B cell (primary cell): ENCODE results near the gene EXOC6B. TPM values are rescaled to one million over a fixed set of nuclear protein-coding genes. Genes with fewer than 3 reads are reported as not detected.

Source experiments
- ATAC-seq: fragments of 200-7000 bp; cut with Tn5 transposase; one replicate; pipeline ENCODE4 v1.10.0; 2021; ENCODE audit warnings: low read depth, mild to moderate bottlenecking, moderate number of reproducible peaks, moderate library complexity
- CTCF ChIA-PET: fragments of 350-600 bp; sonication (Branson Sonifier 250); formaldehyde crosslinking; loops from one replicate; lab custom pipeline; 2021; ENCODE audit warnings: antibody characterized with exemption, inconsistent platforms; lab: Charles Lee
- POLR2A ChIA-PET: fragments of 350-600 bp; sonication (Branson Sonifier 250); formaldehyde crosslinking; loops from one replicate; lab custom pipeline; 2021; ENCODE audit warnings: antibody characterized with exemption; lab: Charles Lee
- DNase-seq: peaks from one replicate; pipeline ENCODE4 v3.0.0; 2013
- H2AFZ ChIP-seq: 2 replicates; pipeline ENCODE4 v1.6.1; 2012; ENCODE audit warnings: mild to moderate bottlenecking, low read depth, low read length; ENCODE audit not compliant: insufficient read depth, poor library complexity, severe bottlenecking
- H3K27ac ChIP-seq, 2 donors: 1 replicate in 1 of 2; 2 replicates in 1 of 2; pipeline ENCODE4 v1.5.1; 2012 to 2013; ENCODE audit warnings: low read length in 2 of 2, mild to moderate bottlenecking in 2 of 2, moderate library complexity in 1 of 2
- H3K27me3 ChIP-seq, 4 experiments: fragments of 200-600 bp in 1 of 4; sonication (generic) in 1 of 4; replicated peaks in 1 of 4; 1 replicate in 2 of 4; 2 replicates in 2 of 4; pipeline versions ENCODE4 v1.6.1 to v1.7.0; 2013 to 2016; ENCODE audit warnings: low read length in 3 of 4, mild to moderate bottlenecking in 2 of 4, mixed read lengths in 1 of 4, moderate library complexity in 1 of 4; ENCODE audit not compliant: insufficient read depth in 4 of 4, control insufficient read depth in 3 of 4; ENCODE audit errors: control extremely low read depth in 1 of 4
- H3K36me3 ChIP-seq, 2 experiments: replicated peaks in 1 of 2; 1 replicate in 1 of 2; 2 replicates in 1 of 2; pipeline versions ENCODE4 v1.6.1 to v1.7.1; 2013; ENCODE audit warnings: low read length in 1 of 2; ENCODE audit not compliant: insufficient read depth in 2 of 2, control insufficient read depth in 1 of 2; ENCODE audit errors: control extremely low read depth in 1 of 2, extremely low read depth in 1 of 2
- H3K4me1 ChIP-seq, 2 donors: fragments of 200-600 bp in 1 of 2; sonication (generic) in 1 of 2; 1 replicate in 1 of 2; 2 replicates in 1 of 2; pipeline versions ENCODE4 v1.5.1 to v1.6.1; 2013 to 2017; ENCODE audit warnings: low read length in 2 of 2; ENCODE audit not compliant: control insufficient read depth in 2 of 2, insufficient read depth in 2 of 2
- H3K4me2 ChIP-seq: replicated peaks from 2 replicates; pipeline ENCODE3; 2012; ENCODE audit warnings: mild to moderate bottlenecking, low read depth, low read length; ENCODE audit not compliant: poor library complexity, severe bottlenecking
- H3K4me3 ChIP-seq, 5 experiments: fragments of 200-600 bp in 1 of 5; sonication (generic) in 1 of 5; 1 replicate in 3 of 5; 2 replicates in 2 of 5; pipeline versions ENCODE4 v1.5.1 to v1.7.0; 2011 to 2016; ENCODE audit warnings: low read length in 4 of 5, mild to moderate bottlenecking in 4 of 5, low read depth in 2 of 5, control low read depth in 1 of 5, moderate library complexity in 1 of 5; ENCODE audit not compliant: insufficient read depth in 1 of 5; ENCODE audit errors: control extremely low read depth in 1 of 5, extremely low read depth in 1 of 5
- H3K79me2 ChIP-seq: fragments of 200-600 bp; sonication (generic); one replicate; pipeline ENCODE4 v1.6.0; 2016; ENCODE audit warnings: low read length; ENCODE audit not compliant: control insufficient read depth, insufficient read depth
- H3K9ac ChIP-seq: fragments of 200-600 bp; sonication (generic); 2 replicates; pipeline ENCODE4 v1.6.1; 2017; ENCODE audit warnings: mild to moderate bottlenecking, low read length, moderate library complexity
- H3K9me3 ChIP-seq, 3 donors: one replicate each; pipeline versions ENCODE4 v1.6.1 to v1.7.1; 2013; ENCODE audit warnings: low read length in 2 of 3; ENCODE audit not compliant: control insufficient read depth in 2 of 3, insufficient read depth in 1 of 3; ENCODE audit errors: control extremely low read depth in 1 of 3
- H4K20me1 ChIP-seq: 2 replicates; pipeline ENCODE4 v1.6.0; 2012; ENCODE audit warnings: mild to moderate bottlenecking, low read length; ENCODE audit not compliant: insufficient read depth, control insufficient read depth, poor library complexity, severe bottlenecking
- H3K27ac Mint-ChIP-seq: one replicate; pipeline ENCODE4 v1.8.0; 2021; ENCODE audit warnings: mixed read lengths
- H3K27me3 Mint-ChIP-seq: one replicate; pipeline ENCODE4 v1.8.0; 2021; ENCODE audit warnings: mixed read lengths
- H3K4me1 Mint-ChIP-seq: one replicate; pipeline ENCODE4 v1.8.0; 2021; ENCODE audit warnings: mixed read lengths
- H3K4me3 Mint-ChIP-seq: one replicate; pipeline ENCODE4 v1.8.0; 2021; ENCODE audit warnings: mixed read lengths
- H3K9me3 Mint-ChIP-seq: one replicate; pipeline ENCODE4 v1.8.0; 2022; ENCODE audit warnings: mixed read lengths; ENCODE audit not compliant: insufficient read depth
- EZH2 ChIP-seq: IDR thresholded peaks from 2 replicates; pipeline ENCODE4 v1.6.1; 2012; ENCODE audit warnings: borderline replicate concordance, low read depth, mild to moderate bottlenecking, moderate library complexity, low read length; ENCODE audit not compliant: insufficient read depth, poor library complexity, severe bottlenecking
- WGBS: methylation state at CpG from one replicate; pipeline ENCODE4 v1.1.5; 2013; ENCODE audit warnings: missing lambda C conversion rate; ENCODE audit not compliant: insufficient coverage; 5-methylcytosine and 5-hydroxymethylcytosine counted together
- intact Hi-C: fragments of 100-400 bp; cut with micrococcal nuclease; formaldehyde crosslinking; loops from one replicate; pipeline ENCODE4 v1.10.0; 2022
- polyA plus RNA-seq: library from polyadenylated mRNA; depleted of rRNA; stranded (reverse); fragments of >200 nt; gene quantifications from 2 replicates; pipeline ENCODE4 v1.2.3, GENCODE V29; 2012
- total RNA-seq, 2 donors: library from RNA; stranded (reverse); fragments of 120-200 nt in 1 of 2; gene quantifications; 1 replicate in 1 of 2; 2 replicates in 1 of 2; pipeline versions ENCODE4 v1.2.3 to v1.2.4, GENCODE V29; 2013 to 2022
- TF ChIP-seq, protein P1 (sequence below): fragments of 200-600 bp; IDR thresholded peaks from one replicate; pipeline ENCODE4 v1.8.0; 2022; ENCODE audit warnings: antibody characterized with exemption, mild to moderate bottlenecking

EXOC6B gene
- total and polyA plus RNA-seq, 2 donors (not counting 1 experiment from before 2014, with no cell fraction given), result 4.8 to 22.6 TPM

GRCh38 chr2:72573232-72573631, 252.6 kb downstream of the EXOC6B start:
- H3K4me1 ChIP-seq, result no peaks in the 10 kb centered on the region
- ChIA-PET POLR2A (no interaction called here), CTCF (interaction anchor here (1.2 kb wide), 1 partner anchor 649 kb away, joined by 3 read pairs; no protein-coding TSS in a partner anchor)
- H3K79me2 ChIP-seq, result no peaks in the 10 kb centered on the region
- H3K27me3 ChIP-seq, result no peaks in the 10 kb centered on the region
- H3K36me3 ChIP-seq, result no peaks in the 10 kb centered on the region
- Mint-ChIP-seq H3K27ac (no peak overlapping the region), H3K9me3 (no peaks in the 10 kb centered on the region), H3K27me3 (no peaks in the 10 kb centered on the region), H3K4me3 (no peak overlapping the region), H3K4me1 (no peaks in the 10 kb centered on the region)
- no peak overlapping the region for H3K4me2 ChIP-seq
- 86% methylated on average over 1 of the region's 1 CpG for WGBS
- no peak for TF ChIP-seq EZH2
- TF ChIP-seq, protein P1, sequence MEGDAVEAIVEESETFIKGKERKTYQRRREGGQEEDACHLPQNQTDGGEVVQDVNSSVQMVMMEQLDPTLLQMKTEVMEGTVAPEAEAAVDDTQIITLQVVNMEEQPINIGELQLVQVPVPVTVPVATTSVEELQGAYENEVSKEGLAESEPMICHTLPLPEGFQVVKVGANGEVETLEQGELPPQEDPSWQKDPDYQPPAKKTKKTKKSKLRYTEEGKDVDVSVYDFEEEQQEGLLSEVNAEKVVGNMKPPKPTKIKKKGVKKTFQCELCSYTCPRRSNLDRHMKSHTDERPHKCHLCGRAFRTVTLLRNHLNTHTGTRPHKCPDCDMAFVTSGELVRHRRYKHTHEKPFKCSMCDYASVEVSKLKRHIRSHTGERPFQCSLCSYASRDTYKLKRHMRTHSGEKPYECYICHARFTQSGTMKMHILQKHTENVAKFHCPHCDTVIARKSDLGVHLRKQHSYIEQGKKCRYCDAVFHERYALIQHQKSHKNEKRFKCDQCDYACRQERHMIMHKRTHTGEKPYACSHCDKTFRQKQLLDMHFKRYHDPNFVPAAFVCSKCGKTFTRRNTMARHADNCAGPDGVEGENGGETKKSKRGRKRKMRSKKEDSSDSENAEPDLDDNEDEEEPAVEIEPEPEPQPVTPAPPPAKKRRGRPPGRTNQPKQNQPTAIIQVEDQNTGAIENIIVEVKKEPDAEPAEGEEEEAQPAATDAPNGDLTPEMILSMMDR, result no peak
- DNase-seq, result no peak
- ATAC-seq, result no peak
- H3K4me3 ChIP-seq, result no peak overlapping the region
- no peaks in the 10 kb centered on the region for H3K9me3 ChIP-seq
- H4K20me1 ChIP-seq, result no peaks in the 10 kb centered on the region
- intact Hi-C loops, result no loop called here
- H2AFZ ChIP-seq, result no peak overlapping the region
- no peak overlapping the region for H3K27ac ChIP-seq
- no peak overlapping the region for H3K9ac ChIP-seq

GRCh38 chr2:72572501-72572900, 253.3 kb downstream of the EXOC6B start:
- Histone ChIP-seq H3K9me3 (no peaks in the 10 kb centered on the region), H2AFZ (no peak overlapping the region), H3K27me3 (no peaks in the 10 kb centered on the region), H4K20me1 (no peaks in the 10 kb centered on the region), H3K79me2 (no peaks in the 10 kb centered on the region), H3K36me3 (no peaks in the 10 kb centered on the region), H3K9ac (no peak overlapping the region), H3K27ac (no peak overlapping the region), H3K4me2 (no peak overlapping the region), H3K4me3 (no peak overlapping the region), H3K4me1 (no peaks in the 10 kb centered on the region)
- no peaks in the 10 kb centered on the region for H3K4me1 Mint-ChIP-seq
- intact Hi-C loops, result no loop called here
- TF ChIP-seq, protein P1, result no peak
- no peak for TF ChIP-seq EZH2
- H3K9me3 Mint-ChIP-seq, result no peaks in the 10 kb centered on the region
- WGBS, result 100% methylated on average over 1 of the region's 2 CpGs
- H3K27ac Mint-ChIP-seq, result no peak overlapping the region
- H3K4me3 Mint-ChIP-seq, result no peak overlapping the region
- no peaks in the 10 kb centered on the region for H3K27me3 Mint-ChIP-seq
- ChIA-PET CTCF (no interaction called here), POLR2A (no interaction called here)
- no peak for ATAC-seq
- DNase-seq, result no peak
